HepG2 (cell line): ENCODE results near the gene OSBPL8. TPM values are rescaled to one million over a fixed set of nuclear protein-coding genes. Genes with fewer than 3 reads are reported as not detected.
A peak's percentile ranks its signal among the peaks of the same experiment; 100 is the strongest.

Source experiments
- ATF6 ChIP-seq: sonication (generic); formaldehyde crosslinking; conservative IDR thresholded peaks from 2 replicates; pipeline ENCODE4 v1.4.0; 2020; ENCODE audit warnings: missing genetic modification reagents
- BRD4 ChIP-seq: sonication (generic); formaldehyde crosslinking; IDR thresholded peaks from 2 replicates; pipeline ENCODE4 v1.4.0; 2020; ENCODE audit warnings: missing genetic modification reagents
- DNMT3B ChIP-seq: conservative IDR thresholded peaks from 2 replicates; pipeline ENCODE4 v1.6.1; 2016; ENCODE audit warnings: missing biosample characterization, control low read depth
- FIP1L1 ChIP-seq: fragments of 200-400 bp; formaldehyde crosslinking; IDR thresholded peaks from 2 replicates; pipeline ENCODE4 v1.6.1; 2018; ENCODE audit warnings: low read depth, mild to moderate bottlenecking, low read length, moderate library complexity, borderline replicate concordance; ENCODE audit not compliant: insufficient read depth
- KDM4B ChIP-seq: sonication (generic); formaldehyde crosslinking; IDR thresholded peaks from 2 replicates; pipeline ENCODE4 v1.4.0; 2020; ENCODE audit warnings: missing genetic modification reagents
- KLF9 ChIP-seq: IDR thresholded peaks from 2 replicates; pipeline ENCODE4 v1.6.1; 2016; ENCODE audit warnings: low read depth
- NBN ChIP-seq: fragments of 450-650 bp; conservative IDR thresholded peaks from 2 replicates; pipeline ENCODE4 v1.6.1; 2017
- PHB2 ChIP-seq: fragments of 450-650 bp; IDR thresholded peaks from 2 replicates; pipeline ENCODE4 v1.6.1; 2018; ENCODE audit not compliant: partially characterized antibody
- SRSF1 ChIP-seq: fragments of 200-400 bp; formaldehyde crosslinking; optimal IDR thresholded peaks from 2 replicates; pipeline ENCODE3; 2017; ENCODE audit warnings: mild to moderate bottlenecking, low read depth, low read length, moderate library complexity
- TFAP4 ChIP-seq: sonication (generic); IDR thresholded peaks from 2 replicates; pipeline ENCODE4 v1.6.1; 2016; ENCODE audit warnings: low read depth, borderline replicate concordance
- THAP9 ChIP-seq: sonication (generic); formaldehyde crosslinking; IDR thresholded peaks from 2 replicates; pipeline ENCODE4; 2020; ENCODE audit warnings: missing genetic modification reagents, mild to moderate bottlenecking, borderline replicate concordance
- TOPORS ChIP-seq: sonication (generic); formaldehyde crosslinking; IDR thresholded peaks from 2 replicates; pipeline ENCODE4 v1.8.0; 2023; ENCODE audit warnings: mild to moderate bottlenecking, missing genetic modification reagents
- YEATS2 ChIP-seq: sonication (generic); formaldehyde crosslinking; IDR thresholded peaks from 2 replicates; pipeline ENCODE4 v1.4.0; 2020; ENCODE audit warnings: missing genetic modification reagents, borderline replicate concordance
- ZBTB38 ChIP-seq: sonication (generic); formaldehyde crosslinking; IDR thresholded peaks from 2 replicates; pipeline ENCODE4 v1.5.1; 2020; ENCODE audit warnings: mild to moderate bottlenecking, missing genetic modification reagents
- ZMYM3 ChIP-seq: sonication (generic); formaldehyde crosslinking; IDR thresholded peaks from 2 replicates; pipeline ENCODE4 v1.5.1; 2020; ENCODE audit warnings: mild to moderate bottlenecking, missing genetic modification reagents
- ZNF280D ChIP-seq: sonication (generic); formaldehyde crosslinking; IDR thresholded peaks from 2 replicates; pipeline ENCODE4 v1.5.1; 2020; ENCODE audit warnings: mild to moderate bottlenecking, missing genetic modification reagents
- ZNF326 ChIP-seq: sonication (generic); formaldehyde crosslinking; IDR thresholded peaks from 2 replicates; pipeline ENCODE4 v1.4.0; 2020; ENCODE audit warnings: missing genetic modification reagents, borderline replicate concordance
- ZNF329 ChIP-seq: sonication (generic); formaldehyde crosslinking; IDR thresholded peaks from 2 replicates; pipeline ENCODE4 v1.9.0; 2021; ENCODE audit warnings: low read depth, mild to moderate bottlenecking, missing genetic modification reagents
- ZNF44 ChIP-seq: sonication (generic); formaldehyde crosslinking; IDR thresholded peaks from 2 replicates; pipeline ENCODE4 v1.5.1; 2020; ENCODE audit warnings: mild to moderate bottlenecking, missing genetic modification reagents
- ZNF549 ChIP-seq: sonication (generic); formaldehyde crosslinking; IDR thresholded peaks from 2 replicates; pipeline ENCODE4 v1.5.0; 2020; ENCODE audit warnings: missing genetic modification reagents
- ZNF563 ChIP-seq: sonication (generic); formaldehyde crosslinking; IDR thresholded peaks from 2 replicates; pipeline ENCODE4 v1.8.0; 2022; ENCODE audit warnings: mild to moderate bottlenecking, moderate library complexity, missing genetic modification reagents
- ZNF878 ChIP-seq: sonication (generic); formaldehyde crosslinking; IDR thresholded peaks from 2 replicates; pipeline ENCODE4 v1.8.1; 2023; ENCODE audit warnings: mild to moderate bottlenecking, missing genetic modification reagents, moderate library complexity
- polyA plus RNA-seq, 8 experiments: library from polyadenylated mRNA; depleted of rRNA in 3 of 8; stranded (reverse) in 7 of 8; unstranded in 1 of 8; fragments of >200 nt; fragmentation: Illumina TruSeq in 4 of 8; extraction: Trizol in 4 of 8; gene quantifications; 2 replicates each; pipeline versions ENCODE4 v1.2.1 to v1.2.3, GENCODE V29; 2011 to 2016; ENCODE audit warnings: low read depth in 4 of 8, missing spikeins in 1 of 8, mixed read lengths in 1 of 8; ENCODE audit not compliant: insufficient read depth in 1 of 8
- total RNA-seq, 5 experiments: library from RNA; depleted of rRNA; stranded (reverse); fragments of >200 nt; fragmentation: Illumina TruSeq; extraction: Trizol; gene quantifications; 2 replicates each; pipeline ENCODE4 v1.2.3, GENCODE V29; 2016; ENCODE audit warnings: low read depth in 1 of 5

OSBPL8 gene
- total and polyA plus RNA-seq, 2 of the 13 experiments (the other 11 are each of a cell fraction or from before 2014, with no cell fraction given) = 11.0 to 33.9 TPM

- TF ChIP-seq KDM4B = no peak; the same call in 1 of the 2 replicates
- peak; percentile 65; the same call in 1 of the 2 replicates for TF ChIP-seq THAP9 (CRISPR knock-in tag)
- TF ChIP-seq ZNF326 (CRISPR knock-in tag) = no peak
- no peak for TF ChIP-seq NBN
- 0 out of 2 replicates have a peak, but pooled peaks have one; percentile 75 for TF ChIP-seq DNMT3B (CRISPR knock-in tag)
- 0 out of 2 replicates have a peak, but pooled peaks have one; percentile 33 for TF ChIP-seq TFAP4
- TF ChIP-seq ZNF878 (CRISPR knock-in tag) = no peak; the same call in 1 of the 2 replicates
- peak; percentile 91 for TF ChIP-seq ZBTB38
- no peak for TF ChIP-seq ZNF549 (CRISPR knock-in tag)
- TF ChIP-seq SRSF1 = no peak
- TF ChIP-seq FIP1L1 = no peak
- peak; percentile 87 for TF ChIP-seq YEATS2 (CRISPR knock-in tag)
- TF ChIP-seq KLF9 (CRISPR knock-in tag) = no peak
- peak; percentile 98 for TF ChIP-seq BRD4 (CRISPR knock-in tag)
- peak; percentile 47; the same call in 1 of the 2 replicates for TF ChIP-seq ZMYM3 (CRISPR knock-in tag)
- 0 out of 2 replicates have a peak, but pooled peaks have one; percentile 57 for TF ChIP-seq ATF6 (CRISPR knock-in tag)
- no peak for TF ChIP-seq ZNF44
- peak; percentile 83; the same call in 1 of the 2 replicates for TF ChIP-seq ZNF563 (CRISPR knock-in tag)
- 0 out of 2 replicates have a peak, but pooled peaks have one; percentile 54 for TF ChIP-seq ZNF280D (CRISPR knock-in tag)
- peak; percentile 86; the same call in 1 of the 2 replicates for TF ChIP-seq TOPORS
- peak; percentile 90; the same call in 1 of the 2 replicates for TF ChIP-seq ZNF329 (CRISPR knock-in tag)
- TF ChIP-seq PHB2 = no peak
Measured at GRCh38 chr12:76559400-76560085, at the start of gene OSBPL8 (continued).
